Osteoblast (primary cell): ENCODE results near the gene P2RY14. TPM values are rescaled to one million over a fixed set of nuclear protein-coding genes. Genes with fewer than 3 reads are reported as not detected.
"Not testable (repeated sequence)": the region's sequence is repeated elsewhere in the genome, so short reads cannot be mapped to it uniquely, and the experiment has no call there.

ENCODE experiments used
- DNase-seq: peaks from one replicate; pipeline ENCODE4 v3.0.0; 2011; ENCODE audit warnings: low spot score, mixed read lengths; ENCODE audit not compliant: insufficient read length; ENCODE audit errors: missing footprints
- H2AFZ ChIP-seq: 2 replicates; pipeline ENCODE4 v1.6.0; 2011; ENCODE audit warnings: mild to moderate bottlenecking, low read length
- H3K27ac ChIP-seq: 2 replicates; pipeline ENCODE4 v1.5.1; 2011; ENCODE audit warnings: mild to moderate bottlenecking, low read depth, low read length, moderate library complexity
- H3K27me3 ChIP-seq: 2 replicates; pipeline ENCODE4 v1.6.0; 2012; ENCODE audit warnings: mild to moderate bottlenecking, control low read depth, inconsistent platforms, low read length, moderate library complexity; ENCODE audit not compliant: insufficient read depth
- H3K36me3 ChIP-seq: 2 replicates; pipeline ENCODE4 v1.5.1; 2011; ENCODE audit warnings: mild to moderate bottlenecking, low read length, control low read depth, moderate library complexity; ENCODE audit not compliant: insufficient read depth
- H3K4me1 ChIP-seq: 2 replicates; pipeline ENCODE4 v1.5.1; 2011; ENCODE audit warnings: mild to moderate bottlenecking, low read length, control low read depth, moderate library complexity; ENCODE audit not compliant: insufficient read depth
- H3K4me2 ChIP-seq: 2 replicates; pipeline ENCODE4 v1.6.0; 2011; ENCODE audit warnings: mild to moderate bottlenecking, low read length; ENCODE audit not compliant: insufficient read depth
- H3K4me3 ChIP-seq: fragments of 200-600 bp; sonication (generic); 3 replicates; pipeline ENCODE4 v1.5.1; 2012; ENCODE audit warnings: mild to moderate bottlenecking, low read length, inconsistent platforms; ENCODE audit not compliant: insufficient read depth
- H3K79me2 ChIP-seq: 2 replicates; pipeline ENCODE4 v1.6.0; 2012; ENCODE audit warnings: mild to moderate bottlenecking, low read length, control low read depth, inconsistent platforms; ENCODE audit not compliant: insufficient read depth
- H3K9me3 ChIP-seq: 2 replicates; pipeline ENCODE4 v1.5.1; 2011; ENCODE audit warnings: low read depth, low read length, control low read depth
- H4K20me1 ChIP-seq: 2 replicates; pipeline ENCODE4 v1.6.0; 2012; ENCODE audit warnings: mild to moderate bottlenecking, low read length, control low read depth; ENCODE audit not compliant: insufficient read depth
- total RNA-seq: library from RNA; depleted of rRNA; stranded (reverse); fragments of >200 nt; gene quantifications from 2 replicates; pipeline ENCODE4 v1.2.3, GENCODE V29; 2012
- TF ChIP-seq, protein P1 (sequence below): IDR thresholded peaks from 2 replicates; pipeline ENCODE4 v1.5.1; 2011; ENCODE audit warnings: mild to moderate bottlenecking, low read depth, low read length, moderate library complexity; ENCODE audit errors: extremely low read depth

P2RY14 gene
- total RNA-seq, 1 donor, result not detected

DNA sequence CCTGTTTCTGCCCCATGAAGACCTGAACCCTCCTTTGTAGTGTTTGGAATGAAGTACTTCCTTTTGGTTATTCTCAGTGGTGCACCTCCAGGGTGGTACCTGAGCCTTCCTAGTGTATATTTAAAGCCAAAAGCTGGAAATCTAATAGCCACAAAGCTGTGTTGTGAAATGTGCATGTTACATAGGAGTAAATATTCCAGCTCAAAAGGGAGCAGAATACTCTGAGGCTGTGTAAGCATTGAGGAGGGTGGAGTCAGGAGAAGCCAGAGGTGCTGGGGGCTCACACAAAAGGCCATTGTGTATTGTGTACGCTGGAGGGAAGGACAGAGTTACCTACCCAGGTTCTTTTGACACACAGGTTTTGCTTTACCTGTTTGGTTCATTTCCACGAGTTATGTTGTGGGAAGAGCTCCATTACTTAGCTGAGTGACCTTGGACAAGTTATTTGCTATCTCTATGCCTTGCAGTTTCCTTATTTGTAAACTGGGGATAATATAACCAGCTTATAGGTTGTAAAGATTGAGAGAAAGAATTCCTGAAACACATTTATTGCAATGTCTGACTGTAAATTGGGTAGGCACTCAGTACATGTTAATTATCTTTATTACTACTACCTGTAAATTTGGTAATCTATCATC lies 100.0 kb downstream of the P2RY14 start:
- H3K9me3 ChIP-seq, result no peaks in the 10 kb centered on the region
- H3K4me3 ChIP-seq, result no peak overlapping the region
- no peaks in the 10 kb centered on the region for H4K20me1 ChIP-seq
- no peaks in the 10 kb centered on the region for H3K4me1 ChIP-seq
- no peak overlapping the region for H3K27ac ChIP-seq
- H3K36me3 ChIP-seq, result no peaks in the 10 kb centered on the region
- H2AFZ ChIP-seq, result no peak overlapping the region
- H3K79me2 ChIP-seq, result no peaks in the 10 kb centered on the region
- H3K4me2 ChIP-seq, result no peak overlapping the region
- TF ChIP-seq, protein P1, sequence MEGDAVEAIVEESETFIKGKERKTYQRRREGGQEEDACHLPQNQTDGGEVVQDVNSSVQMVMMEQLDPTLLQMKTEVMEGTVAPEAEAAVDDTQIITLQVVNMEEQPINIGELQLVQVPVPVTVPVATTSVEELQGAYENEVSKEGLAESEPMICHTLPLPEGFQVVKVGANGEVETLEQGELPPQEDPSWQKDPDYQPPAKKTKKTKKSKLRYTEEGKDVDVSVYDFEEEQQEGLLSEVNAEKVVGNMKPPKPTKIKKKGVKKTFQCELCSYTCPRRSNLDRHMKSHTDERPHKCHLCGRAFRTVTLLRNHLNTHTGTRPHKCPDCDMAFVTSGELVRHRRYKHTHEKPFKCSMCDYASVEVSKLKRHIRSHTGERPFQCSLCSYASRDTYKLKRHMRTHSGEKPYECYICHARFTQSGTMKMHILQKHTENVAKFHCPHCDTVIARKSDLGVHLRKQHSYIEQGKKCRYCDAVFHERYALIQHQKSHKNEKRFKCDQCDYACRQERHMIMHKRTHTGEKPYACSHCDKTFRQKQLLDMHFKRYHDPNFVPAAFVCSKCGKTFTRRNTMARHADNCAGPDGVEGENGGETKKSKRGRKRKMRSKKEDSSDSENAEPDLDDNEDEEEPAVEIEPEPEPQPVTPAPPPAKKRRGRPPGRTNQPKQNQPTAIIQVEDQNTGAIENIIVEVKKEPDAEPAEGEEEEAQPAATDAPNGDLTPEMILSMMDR, result no peak
- DNase-seq, result no peak
- H3K27me3 ChIP-seq, result no peaks in the 10 kb centered on the region

DNA sequence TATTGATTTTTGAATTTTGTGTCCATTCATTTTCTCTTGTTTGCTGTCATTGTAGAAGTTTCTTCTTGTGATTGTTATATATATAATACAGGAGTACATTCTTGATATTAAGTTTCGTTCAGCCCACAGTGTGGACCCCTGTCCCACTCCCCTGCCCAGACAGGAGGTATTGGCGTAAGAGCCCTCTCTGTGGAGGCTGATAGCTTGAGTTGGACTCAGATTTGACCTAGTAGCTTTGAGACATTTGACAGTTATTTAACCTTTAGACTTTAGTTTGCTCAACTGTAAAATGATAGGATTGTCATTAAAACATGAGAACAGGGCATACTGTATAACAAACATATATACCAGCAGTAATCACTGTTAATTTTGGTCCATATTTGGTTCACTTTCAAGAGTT lies 102.4 kb downstream of the P2RY14 start:
- Histone ChIP-seq H3K27ac (no peak overlapping the region), H3K36me3 (no peaks in the 10 kb centered on the region), H2AFZ (no peak overlapping the region), H3K4me1 (no peaks in the 10 kb centered on the region), H3K79me2 (no peaks in the 10 kb centered on the region), H3K27me3 (no peaks in the 10 kb centered on the region), H3K4me3 (no peak overlapping the region), H3K9me3 (no peaks in the 10 kb centered on the region), H3K4me2 (no peak overlapping the region), H4K20me1 (no peaks in the 10 kb centered on the region)
- TF ChIP-seq, protein P1, result no peak
- no peak for DNase-seq

DNA sequence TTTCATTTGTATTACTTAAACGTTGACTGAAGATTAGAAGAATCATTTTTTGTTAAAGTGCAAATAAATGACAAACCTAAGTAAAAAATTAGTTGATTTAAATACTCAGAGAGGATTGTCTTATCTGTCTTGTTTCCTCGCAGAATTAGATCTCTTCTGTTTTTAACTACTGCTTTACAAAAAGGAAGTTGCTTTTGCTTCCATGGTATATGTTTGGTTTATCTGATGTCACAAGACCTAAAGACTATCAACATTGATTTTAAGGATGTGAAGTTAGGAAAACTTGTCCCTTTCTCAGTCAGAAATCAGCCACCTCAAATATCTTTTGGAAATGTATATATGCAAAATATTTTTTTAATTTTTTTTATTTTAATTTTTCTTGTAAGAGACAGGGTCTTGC lies 104.0 kb downstream of the P2RY14 start:
- TF ChIP-seq, protein P1, result no peak
- no peaks in the 10 kb centered on the region for H3K79me2 ChIP-seq
- no peak overlapping the region for H2AFZ ChIP-seq
- no peaks in the 10 kb centered on the region for H4K20me1 ChIP-seq
- DNase-seq, result no peak
- no peak overlapping the region for H3K4me3 ChIP-seq
- no peaks in the 10 kb centered on the region for H3K9me3 ChIP-seq
- H3K4me2 ChIP-seq, result no peak overlapping the region
- no peaks in the 10 kb centered on the region for H3K36me3 ChIP-seq
- no peaks in the 10 kb centered on the region for H3K4me1 ChIP-seq
- no peaks in the 10 kb centered on the region for H3K27me3 ChIP-seq
- H3K27ac ChIP-seq, result no peak overlapping the region

DNA sequence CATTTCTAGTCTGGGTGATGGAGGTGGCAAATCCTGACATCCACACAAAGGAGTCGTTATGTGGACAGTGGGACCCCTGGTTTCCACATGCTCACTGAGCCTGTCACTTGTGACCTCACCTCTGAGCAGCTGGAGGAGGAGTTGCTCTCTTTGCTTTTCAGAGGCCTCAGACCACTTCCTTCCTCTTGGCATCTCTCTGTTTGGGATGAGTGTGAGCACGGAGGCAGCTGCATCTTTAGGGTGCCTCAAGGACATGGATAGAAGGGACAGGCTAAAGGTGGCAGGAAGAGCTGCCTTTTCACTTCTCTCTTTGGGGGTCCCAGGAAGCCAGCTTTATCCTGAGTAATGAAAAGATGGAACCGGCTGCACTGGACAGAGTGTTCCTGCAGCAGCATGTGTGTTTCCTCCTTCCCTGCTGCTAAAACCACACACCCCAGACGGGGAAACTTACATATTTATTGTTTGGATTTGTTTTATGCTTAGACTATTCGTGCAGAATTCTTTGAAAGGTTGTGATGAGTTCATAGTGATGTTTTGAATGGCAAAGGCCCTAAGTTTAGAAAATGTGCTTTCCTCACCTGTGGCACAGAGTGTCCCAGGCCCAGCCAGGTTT lies 107.1 kb downstream of the P2RY14 start:
- no peaks in the 10 kb centered on the region for H3K4me1 ChIP-seq
- H3K4me3 ChIP-seq, result no peak overlapping the region
- no peak overlapping the region for H3K27ac ChIP-seq
- H3K36me3 ChIP-seq, result no peaks in the 10 kb centered on the region
- no peak overlapping the region for H3K4me2 ChIP-seq
- DNase-seq, result no peak
- H2AFZ ChIP-seq, result peak overlapping the region; percentile 30
- H4K20me1 ChIP-seq, result no peaks in the 10 kb centered on the region
- TF ChIP-seq, protein P1, result no peak
- H3K9me3 ChIP-seq, result no peaks in the 10 kb centered on the region
- no peaks in the 10 kb centered on the region for H3K27me3 ChIP-seq
- no peaks in the 10 kb centered on the region for H3K79me2 ChIP-seq

DNA sequence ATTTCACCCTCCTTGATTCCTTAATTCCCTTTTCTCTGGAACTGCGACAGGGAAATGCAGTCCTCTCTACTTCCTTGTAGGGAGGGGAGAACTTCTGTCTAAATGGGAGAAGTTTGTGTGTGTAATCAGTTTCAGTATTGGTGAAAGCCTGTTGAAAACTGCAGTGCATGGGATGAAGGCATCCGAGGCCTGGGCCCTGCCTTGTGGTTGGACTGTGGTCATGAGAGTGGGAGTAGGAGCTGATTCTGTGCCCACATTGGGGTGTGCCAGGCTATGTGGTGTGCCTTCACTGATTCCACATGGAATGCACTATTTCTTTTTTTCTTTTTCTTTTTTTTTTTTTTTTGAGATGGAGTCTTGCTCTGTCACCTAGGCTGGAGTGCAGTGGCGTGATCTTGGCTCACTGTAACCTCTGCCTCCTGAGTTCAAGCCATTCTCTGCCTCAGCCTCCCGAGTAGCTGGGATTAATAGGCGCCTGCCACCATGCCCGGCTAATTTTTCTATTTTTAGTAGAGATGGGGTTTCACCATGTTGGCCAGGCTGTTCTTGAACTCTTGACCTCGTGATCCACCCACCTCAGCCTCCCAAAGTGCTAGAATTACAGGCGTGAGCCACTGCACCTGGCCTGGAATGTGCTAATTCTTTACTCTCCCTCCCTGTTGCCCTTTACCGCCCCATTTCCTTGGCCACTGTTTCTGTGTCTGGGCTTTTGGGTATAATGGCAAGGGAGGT lies 108.2 kb downstream of the P2RY14 start:
- DNase-seq, H3K4me3 ChIP-seq, H3K9me3 ChIP-seq, H4K20me1 ChIP-seq, H3K4me2 ChIP-seq, H3K27ac ChIP-seq, H3K36me3 ChIP-seq, H3K4me1 ChIP-seq, H3K79me2 ChIP-seq, H3K27me3 ChIP-seq: not testable (repeated sequence)
- H2AFZ ChIP-seq, result peak overlapping the region; percentile 48
